ENCODE data around the gene MED12.

The MED12 gene

DNA sequence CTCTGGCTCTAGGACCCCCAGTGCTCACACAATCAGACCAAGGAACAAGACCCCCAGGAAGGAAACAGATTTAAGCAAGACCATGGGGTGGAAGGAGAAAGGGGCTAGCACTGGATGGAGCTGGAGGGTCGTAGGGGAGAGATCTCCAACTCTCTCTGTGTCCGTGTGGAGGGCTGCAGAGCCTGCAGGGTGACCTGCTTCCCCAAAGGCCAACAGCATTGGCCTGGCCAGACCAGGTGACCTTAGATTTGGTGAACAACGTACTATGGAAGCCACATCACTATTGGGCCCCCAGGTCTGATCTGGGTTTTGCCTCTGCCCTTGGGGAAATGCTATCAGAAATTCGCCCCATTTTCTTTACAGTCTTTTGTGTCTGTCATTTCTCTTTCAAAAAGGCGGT lies 52.3 kb downstream of the MED12 start:
- no peaks in the 10 kb centered on the region for H3K9me3 ChIP-seq
- no peaks in the 10 kb centered on the region for H3K36me3 ChIP-seq
- H3K27me3 ChIP-seq, result no peaks in the 10 kb centered on the region
- peak overlapping the region; percentile 90 for H3K27ac ChIP-seq
- H3K4me1 ChIP-seq (ENCODE audit: control insufficient read depth in 1 of 2, insufficient read depth in 1 of 2, low read depth in 1 of 2, low read length in 1 of 2), result peaks cover 44% of the 10 kb centered on the region in 2 experiments
- TF ChIP-seq, protein P1, sequence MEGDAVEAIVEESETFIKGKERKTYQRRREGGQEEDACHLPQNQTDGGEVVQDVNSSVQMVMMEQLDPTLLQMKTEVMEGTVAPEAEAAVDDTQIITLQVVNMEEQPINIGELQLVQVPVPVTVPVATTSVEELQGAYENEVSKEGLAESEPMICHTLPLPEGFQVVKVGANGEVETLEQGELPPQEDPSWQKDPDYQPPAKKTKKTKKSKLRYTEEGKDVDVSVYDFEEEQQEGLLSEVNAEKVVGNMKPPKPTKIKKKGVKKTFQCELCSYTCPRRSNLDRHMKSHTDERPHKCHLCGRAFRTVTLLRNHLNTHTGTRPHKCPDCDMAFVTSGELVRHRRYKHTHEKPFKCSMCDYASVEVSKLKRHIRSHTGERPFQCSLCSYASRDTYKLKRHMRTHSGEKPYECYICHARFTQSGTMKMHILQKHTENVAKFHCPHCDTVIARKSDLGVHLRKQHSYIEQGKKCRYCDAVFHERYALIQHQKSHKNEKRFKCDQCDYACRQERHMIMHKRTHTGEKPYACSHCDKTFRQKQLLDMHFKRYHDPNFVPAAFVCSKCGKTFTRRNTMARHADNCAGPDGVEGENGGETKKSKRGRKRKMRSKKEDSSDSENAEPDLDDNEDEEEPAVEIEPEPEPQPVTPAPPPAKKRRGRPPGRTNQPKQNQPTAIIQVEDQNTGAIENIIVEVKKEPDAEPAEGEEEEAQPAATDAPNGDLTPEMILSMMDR (IDR thresholded peaks at IDR 0.05), result no peak
- H3K4me3 ChIP-seq (ENCODE audit: low read depth in 1 of 2, low read length in 1 of 2), result peak overlapping the region; percentile 27 to 47

DNA sequence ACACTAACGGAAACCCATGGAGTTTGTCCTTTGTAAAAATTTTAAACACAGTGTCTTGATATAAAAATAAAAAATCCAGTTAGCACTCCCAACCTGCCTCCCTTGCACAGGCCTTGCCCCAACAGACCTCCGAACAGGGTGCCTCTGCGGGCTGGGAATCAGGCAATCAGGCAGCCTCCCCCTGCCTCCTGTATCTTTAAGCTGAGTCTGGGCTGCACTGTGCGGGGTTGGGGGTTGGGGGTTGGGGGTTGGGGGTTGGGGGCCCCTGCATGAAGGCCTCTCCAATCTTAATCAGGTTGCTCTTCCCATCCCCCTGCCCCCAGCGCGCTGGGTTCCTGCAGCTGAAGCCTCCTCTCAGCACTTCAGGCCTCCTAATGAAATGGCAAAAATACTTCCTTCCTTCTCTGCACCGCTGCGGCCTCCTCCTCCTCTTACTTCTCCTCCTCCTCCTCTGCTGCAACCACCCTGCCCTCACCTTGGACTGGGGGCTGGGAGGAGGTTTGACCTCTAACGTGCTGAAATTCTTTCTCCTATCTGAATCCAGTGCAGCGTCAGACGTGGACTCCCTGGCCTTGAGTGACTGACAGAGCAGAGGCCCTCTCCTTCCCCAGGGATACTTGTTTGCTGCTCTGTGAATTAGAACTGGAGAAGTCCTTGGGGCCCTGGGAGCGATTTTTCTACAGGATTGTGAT lies 52.9 kb downstream of the MED12 start:
- H3K27ac ChIP-seq, result peak overlapping the region; percentile 90
- no peaks in the 10 kb centered on the region for H3K36me3 ChIP-seq
- TF ChIP-seq, protein P1 (IDR thresholded peaks at IDR 0.05), result no peak
- peak overlapping the region; percentile 27 to 47 for H3K4me3 ChIP-seq (ENCODE audit: low read depth in 1 of 2, low read length in 1 of 2)
- no peaks in the 10 kb centered on the region for H3K27me3 ChIP-seq
- peaks cover 44% of the 10 kb centered on the region in 2 experiments for H3K4me1 ChIP-seq (ENCODE audit: control insufficient read depth in 1 of 2, insufficient read depth in 1 of 2, low read depth in 1 of 2, low read length in 1 of 2)
- H3K9me3 ChIP-seq, result no peaks in the 10 kb centered on the region

DNA sequence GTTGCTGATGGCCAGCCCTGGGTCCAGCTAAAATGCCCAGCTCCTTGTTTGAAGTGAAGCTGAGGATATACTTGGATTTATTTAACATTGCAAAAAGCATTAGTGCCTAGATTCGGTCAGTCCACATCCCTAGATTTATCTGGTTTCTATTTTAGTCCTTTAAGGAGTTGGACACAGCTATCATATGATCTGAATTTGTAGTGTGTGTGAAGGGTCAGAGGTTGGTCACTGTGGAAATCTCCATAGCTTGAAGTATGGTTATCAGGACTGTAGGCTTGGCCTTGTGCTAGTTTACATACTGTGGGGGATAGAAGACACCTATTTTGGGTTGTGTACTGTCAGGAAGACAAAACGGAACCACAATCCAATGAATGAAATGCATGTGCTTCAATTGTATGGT lies 55.0 kb downstream of the MED12 start:
- Histone ChIP-seq H3K9me3 (no peaks in the 10 kb centered on the region), H3K27me3 (no peaks in the 10 kb centered on the region), H3K36me3 (no peaks in the 10 kb centered on the region), H3K27ac (peak overlapping the region; percentile 90), H3K4me3 (ENCODE audit: low read depth in 1 of 2, low read length in 1 of 2) (no peak overlapping the region), H3K4me1 (ENCODE audit: control insufficient read depth in 1 of 2, insufficient read depth in 1 of 2, low read depth in 1 of 2, low read length in 1 of 2) (peaks cover 44% of the 10 kb centered on the region in 2 experiments)
- TF ChIP-seq, protein P1 (IDR thresholded peaks at IDR 0.05), result no peak

DNA sequence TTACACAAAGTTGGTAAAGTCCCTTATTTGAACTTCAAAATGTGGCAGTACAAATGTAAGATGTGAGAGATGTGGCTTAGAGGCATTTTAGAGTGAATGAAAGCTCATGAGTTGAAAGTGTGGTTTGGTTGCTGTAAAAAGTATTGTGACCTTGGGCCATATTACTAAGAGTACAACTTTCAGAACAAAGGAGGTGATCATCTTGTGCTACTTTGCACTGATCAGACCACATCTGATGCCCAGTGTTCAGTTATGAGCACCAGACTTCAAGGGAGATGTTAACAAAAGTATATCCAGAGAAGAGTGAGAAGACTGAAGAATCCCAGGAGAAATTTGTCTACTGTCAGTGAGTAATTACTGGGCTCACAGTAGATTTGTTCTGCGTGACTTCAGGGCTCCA lies 56.4 kb downstream of the MED12 start:
- Histone ChIP-seq H3K4me1 (ENCODE audit: control insufficient read depth in 1 of 2, insufficient read depth in 1 of 2, low read depth in 1 of 2, low read length in 1 of 2) (peaks cover 44 to 46% of the 10 kb centered on the region in 2 experiments), H3K36me3 (no peaks in the 10 kb centered on the region), H3K4me3 (ENCODE audit: low read depth in 1 of 2, low read length in 1 of 2) (no peak overlapping the region), H3K9me3 (no peaks in the 10 kb centered on the region), H3K27ac (no peak overlapping the region), H3K27me3 (no peaks in the 10 kb centered on the region)
- TF ChIP-seq, protein P1 (IDR thresholded peaks at IDR 0.05), result no peak

DNA sequence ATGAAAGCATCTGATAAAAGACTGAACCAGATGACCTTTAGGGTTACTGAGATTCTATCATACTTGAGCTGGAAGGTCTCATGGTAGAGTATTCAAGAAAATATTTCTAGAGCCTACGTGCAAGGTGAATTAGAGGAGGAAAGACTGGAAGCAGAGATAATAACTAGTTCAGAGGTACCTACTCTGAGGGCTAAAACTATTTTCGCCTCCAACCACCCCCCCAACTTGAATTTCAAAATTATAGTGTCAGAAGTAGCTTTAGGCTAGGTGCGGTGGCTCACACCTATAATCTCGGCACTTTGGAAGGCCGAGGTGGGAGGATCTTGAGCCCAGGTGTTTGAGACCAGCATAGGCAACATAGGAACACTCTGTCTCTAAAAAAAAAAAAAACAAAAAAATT lies 57.1 kb downstream of the MED12 start:
- H3K27ac ChIP-seq, result no peak overlapping the region
- peaks cover 38 to 39% of the 10 kb centered on the region in 2 experiments for H3K4me1 ChIP-seq (ENCODE audit: control insufficient read depth in 1 of 2, insufficient read depth in 1 of 2, low read depth in 1 of 2, low read length in 1 of 2)
- TF ChIP-seq, protein P1 (IDR thresholded peaks at IDR 0.05), result no peak
- H3K9me3 ChIP-seq, result no peaks in the 10 kb centered on the region
- no peaks in the 10 kb centered on the region for H3K27me3 ChIP-seq
- no peak overlapping the region for H3K4me3 ChIP-seq (ENCODE audit: low read depth in 1 of 2, low read length in 1 of 2)
- H3K36me3 ChIP-seq, result no peaks in the 10 kb centered on the region

All from neutrophil (primary cell).